Mesenchymal stem cell (in vitro differentiated cells and primary cell): ENCODE data around the gene FHIT.

Source experiments
- DNase-seq: peaks from one replicate; pipeline ENCODE4 v3.0.0-alpha.2; 2013
- H2AFZ ChIP-seq: one replicate; pipeline ENCODE4 v1.6.1; 2013; ENCODE audit warnings: low read depth, mild to moderate bottlenecking, control low read depth, inconsistent platforms, low read length, moderate library complexity
- H2AK5ac ChIP-seq: 2 replicates; pipeline ENCODE4 v1.6.1; 2013; ENCODE audit warnings: low read length, moderate library complexity, mild to moderate bottlenecking, inconsistent platforms; ENCODE audit not compliant: severe bottlenecking
- H2BK120ac ChIP-seq: one replicate; pipeline ENCODE4 v1.6.1; 2013; ENCODE audit warnings: low read depth, mild to moderate bottlenecking, inconsistent platforms, low read length, moderate library complexity
- H2BK12ac ChIP-seq, 2 experiments: one replicate each; pipeline ENCODE4 v1.6.1; 2013; ENCODE audit warnings: inconsistent platforms in 2 of 2, low read length in 2 of 2, mild to moderate bottlenecking in 2 of 2, moderate library complexity in 2 of 2, control low read depth in 1 of 2
- H2BK15ac ChIP-seq: one replicate; pipeline ENCODE4 v1.6.1; 2013; ENCODE audit warnings: mild to moderate bottlenecking, low read depth, inconsistent platforms; ENCODE audit not compliant: poor library complexity, severe bottlenecking
- H2BK5ac ChIP-seq: 2 replicates; pipeline ENCODE4 v1.6.1; 2013; ENCODE audit warnings: low read depth, mild to moderate bottlenecking, low read length, control low read depth, inconsistent platforms; ENCODE audit not compliant: poor library complexity, severe bottlenecking
- H3K14ac ChIP-seq, 2 experiments: one replicate each; pipeline ENCODE4 v1.6.1; 2013; ENCODE audit warnings: inconsistent platforms in 2 of 2, low read length in 2 of 2, control low read depth in 1 of 2, mild to moderate bottlenecking in 1 of 2, moderate library complexity in 1 of 2
- H3K18ac ChIP-seq, 2 experiments: one replicate each; pipeline ENCODE4 v1.6.1; 2013; ENCODE audit warnings: inconsistent platforms in 2 of 2, low read length in 2 of 2, control low read depth in 1 of 2, low read depth in 1 of 2, mild to moderate bottlenecking in 1 of 2
- H3K23ac ChIP-seq, 2 experiments: one replicate each; pipeline ENCODE4 v1.6.1; 2013; ENCODE audit warnings: inconsistent platforms in 2 of 2, low read length in 2 of 2, mild to moderate bottlenecking in 2 of 2, moderate library complexity in 2 of 2, control low read depth in 1 of 2
- H3K27ac ChIP-seq: 2 replicates; pipeline ENCODE4 v1.5.1; 2013; ENCODE audit warnings: mild to moderate bottlenecking, moderate library complexity, low read length, control low read depth, inconsistent platforms; ENCODE audit not compliant: poor library complexity, severe bottlenecking
- H3K27me3 ChIP-seq, 2 experiments: 2 replicates each; pipeline versions ENCODE4 v1.6.1 to v1.7.0; 2013; ENCODE audit warnings: low read length in 2 of 2, mild to moderate bottlenecking in 2 of 2, moderate library complexity in 2 of 2, control low read depth in 1 of 2, inconsistent platforms in 1 of 2; ENCODE audit not compliant: control insufficient read depth in 1 of 2, insufficient read depth in 1 of 2
- H3K36me3 ChIP-seq, 2 experiments: 2 replicates each; pipeline versions ENCODE4 v1.6.1 to v1.7.0; 2013; ENCODE audit warnings: low read length in 2 of 2, control low read depth in 1 of 2, inconsistent platforms in 1 of 2, low read depth in 1 of 2, mild to moderate bottlenecking in 1 of 2; ENCODE audit not compliant: insufficient read depth in 2 of 2, control insufficient read depth in 1 of 2
- H3K4ac ChIP-seq, 2 experiments: one replicate each; pipeline ENCODE4 v1.6.1; 2013; ENCODE audit warnings: inconsistent platforms in 2 of 2, low read length in 2 of 2, mild to moderate bottlenecking in 2 of 2, moderate library complexity in 2 of 2, control low read depth in 1 of 2, low read depth in 1 of 2
- H3K4me1 ChIP-seq: 2 replicates; pipeline ENCODE4 v1.6.1; 2013; ENCODE audit warnings: low read depth, low read length, control low read depth; ENCODE audit not compliant: control insufficient read depth, insufficient read depth
- H3K4me2 ChIP-seq: 2 replicates; pipeline ENCODE4 v1.6.1; 2013; ENCODE audit warnings: low read length, mild to moderate bottlenecking, inconsistent platforms; ENCODE audit not compliant: poor library complexity, severe bottlenecking
- H3K4me3 ChIP-seq, 2 experiments: 2 replicates each; pipeline versions ENCODE4 v1.5.1 to v1.7.0; 2013; ENCODE audit warnings: low read length in 2 of 2, mild to moderate bottlenecking in 2 of 2, control low read depth in 1 of 2, low read depth in 1 of 2; ENCODE audit not compliant: insufficient read depth in 1 of 2
- H3K79me1 ChIP-seq: replicated peaks from 2 replicates; pipeline ENCODE4 v1.6.1; 2013; ENCODE audit warnings: mild to moderate bottlenecking, control low read depth, low read length, inconsistent platforms; ENCODE audit not compliant: poor library complexity, severe bottlenecking
- H3K9ac ChIP-seq: 2 replicates; pipeline ENCODE4 v1.7.0; 2013; ENCODE audit warnings: mild to moderate bottlenecking, low read length, moderate library complexity
- H3K9me3 ChIP-seq: 2 replicates; pipeline ENCODE4 v1.7.0; 2013; ENCODE audit warnings: mild to moderate bottlenecking, low read length; ENCODE audit not compliant: control insufficient read depth
- H4K8ac ChIP-seq: one replicate; pipeline ENCODE4 v1.6.1; 2013; ENCODE audit warnings: inconsistent platforms, mild to moderate bottlenecking, low read length, moderate library complexity
- H4K91ac ChIP-seq: one replicate; pipeline ENCODE4 v1.6.1; 2013; ENCODE audit warnings: mild to moderate bottlenecking, low read length, inconsistent platforms
- WGBS: methylation state at CpG from one replicate; pipeline ENCODE4 v1.1.7; 2013; ENCODE audit warnings: mixed read lengths; 5-methylcytosine and 5-hydroxymethylcytosine counted together

FHIT gene

GRCh38 chr3:60102154-60102553, 1149.1 kb downstream of the FHIT start:
- Histone ChIP-seq H4K8ac (no peak overlapping the region), H3K27me3 (no peaks in the 10 kb centered on the region), H3K4me1 (no peaks in the 10 kb centered on the region), H3K36me3 (no peaks in the 10 kb centered on the region), H3K79me1 (no peaks in the 10 kb centered on the region), H4K91ac (no peak overlapping the region), H3K9me3 (no peaks in the 10 kb centered on the region), H3K9ac (no peak overlapping the region), H2BK12ac (no peak overlapping the region), H2AFZ (no peak overlapping the region), H3K23ac (no peak overlapping the region), H3K4ac (no peak overlapping the region), H2BK120ac (no peak overlapping the region), H2AK5ac (no peak overlapping the region), H2BK15ac (no peak overlapping the region), H3K27ac (no peak overlapping the region), H3K4me3 (no peak overlapping the region), H2BK5ac (no peak overlapping the region), H3K14ac (no peak overlapping the region), H3K4me2 (no peak overlapping the region), H3K18ac (no peak overlapping the region)
- 100% methylated on average over 3 of the region's 4 CpGs for WGBS
- no peak for DNase-seq

GRCh38 chr3:60101621-60102020, 1149.6 kb downstream of the FHIT start:
- no peak for DNase-seq
- Histone ChIP-seq H3K9ac (no peak overlapping the region), H3K4me3 (no peak overlapping the region), H4K91ac (no peak overlapping the region), H3K23ac (no peak overlapping the region), H3K4ac (no peak overlapping the region), H2BK5ac (no peak overlapping the region), H3K9me3 (no peaks in the 10 kb centered on the region), H2BK120ac (no peak overlapping the region), H3K18ac (no peak overlapping the region), H2BK15ac (no peak overlapping the region), H3K36me3 (no peaks in the 10 kb centered on the region), H2AFZ (no peak overlapping the region), H4K8ac (no peak overlapping the region), H3K4me1 (no peaks in the 10 kb centered on the region), H3K27ac (no peak overlapping the region), H2BK12ac (no peak overlapping the region), H3K14ac (no peak overlapping the region), H3K27me3 (no peaks in the 10 kb centered on the region), H3K4me2 (no peak overlapping the region), H3K79me1 (no peaks in the 10 kb centered on the region), H2AK5ac (no peak overlapping the region)
- WGBS: 94% methylated on average over 4 of the region's 4 CpGs

GRCh38 chr3:60096403-60096802, 1154.8 kb downstream of the FHIT start:
- no peak overlapping the region for H2AK5ac ChIP-seq
- no peak overlapping the region for H2BK12ac ChIP-seq
- H3K36me3 ChIP-seq: no peaks in the 10 kb centered on the region
- no peaks in the 10 kb centered on the region for H3K79me1 ChIP-seq
- H3K18ac ChIP-seq: no peak overlapping the region
- no peak overlapping the region for H3K14ac ChIP-seq
- H2BK5ac ChIP-seq: no peak overlapping the region
- no peak for DNase-seq
- no peak overlapping the region for H3K4me2 ChIP-seq
- peaks cover 2% of the 10 kb centered on the region for H3K4me1 ChIP-seq
- H4K8ac ChIP-seq: no peak overlapping the region
- H3K27ac ChIP-seq: no peak overlapping the region
- no peaks in the 10 kb centered on the region for H3K27me3 ChIP-seq
- no peak overlapping the region for H3K4me3 ChIP-seq
- no peak overlapping the region for H3K4ac ChIP-seq
- H3K9me3 ChIP-seq: no peaks in the 10 kb centered on the region
- no peak overlapping the region for H2AFZ ChIP-seq
- no peak overlapping the region for H2BK15ac ChIP-seq
- H3K9ac ChIP-seq: no peak overlapping the region
- no peak overlapping the region for H4K91ac ChIP-seq
- no peak overlapping the region for H2BK120ac ChIP-seq
- 53% methylated on average over 5 of the region's 5 CpGs for WGBS
- H3K23ac ChIP-seq: no peak overlapping the region

GRCh38 chr3:60095930-60096329, 1155.3 kb downstream of the FHIT start:
- no peak for DNase-seq
- Histone ChIP-seq H3K79me1 (no peaks in the 10 kb centered on the region), H3K36me3 (no peaks in the 10 kb centered on the region), H3K23ac (no peak overlapping the region), H2AFZ (no peak overlapping the region), H3K9me3 (no peaks in the 10 kb centered on the region), H3K4me2 (no peak overlapping the region), H2BK5ac (no peak overlapping the region), H3K4me1 (peaks cover 2% of the 10 kb centered on the region), H3K27me3 (no peaks in the 10 kb centered on the region), H2BK15ac (no peak overlapping the region), H3K27ac (no peak overlapping the region), H2BK120ac (no peak overlapping the region), H3K4ac (no peak overlapping the region), H3K4me3 (no peak overlapping the region), H4K91ac (no peak overlapping the region), H3K9ac (no peak overlapping the region), H3K14ac (no peak overlapping the region), H4K8ac (no peak overlapping the region), H2AK5ac (no peak overlapping the region), H3K18ac (no peak overlapping the region), H2BK12ac (peak overlapping the region in 1 of 2 experiments; percentile 45)
- WGBS: 89% methylated on average over 6 of the region's 6 CpGs
